Peyer's patch (tissue), 4 donors: ENCODE measurements around the gene PPP1R26. TPM values are rescaled to one million over a fixed set of nuclear protein-coding genes. Genes with fewer than 3 reads are reported as not detected.

ENCODE experiments used
- DNase-seq, 3 donors: peaks; one replicate each; pipeline ENCODE4 v3.0.0-alpha.2; 2017 to 2019
- H3K27ac ChIP-seq, 4 donors: fragments of 200-600 bp; sonication (generic); one replicate each; pipeline ENCODE4 v1.5.1; 2016 to 2019
- H3K27me3 ChIP-seq, 2 donors: fragments of 200-600 bp; sonication (generic); one replicate each; pipeline ENCODE4 v1.5.1; 2019
- H3K36me3 ChIP-seq, 3 donors: fragments of 200-600 bp; sonication (generic); one replicate each; pipeline ENCODE4 v1.5.1; 2016 to 2019
- H3K4me1 ChIP-seq, 4 donors: fragments of 200-600 bp; sonication (generic); one replicate each; pipeline ENCODE4 v1.5.1; 2016 to 2019
- H3K4me3 ChIP-seq, 4 donors: fragments of 200-600 bp; sonication (generic); 1 replicate in 3 of 4; 2 replicates in 1 of 4; pipeline ENCODE4 v1.5.1; 2016 to 2019; ENCODE audit warnings: mild to moderate bottlenecking in 1 of 4
- H3K9me3 ChIP-seq, 4 donors: fragments of 200-600 bp; sonication (generic); one replicate each; pipeline ENCODE4 v1.5.1; 2016 to 2019; ENCODE audit warnings: mild to moderate bottlenecking in 1 of 4
- CTCF ChIP-seq, 6 experiments: fragments of 450-650 bp in 4 of 6; fragments of 200-600 bp in 2 of 6; sonication (generic) in 1 of 6; IDR thresholded peaks; one replicate each; pipeline ENCODE4 v1.5.1; 2017 to 2019; ENCODE audit warnings: antibody characterized with exemption in 6 of 6, mild to moderate bottlenecking in 3 of 6, moderate library complexity in 1 of 6
- POLR2A ChIP-seq, 2 donors: fragments of 450-650 bp; IDR thresholded peaks; one replicate each; pipeline ENCODE4 v1.5.1; 2017; ENCODE audit warnings: antibody characterized with exemption in 2 of 2, mild to moderate bottlenecking in 2 of 2, moderate library complexity in 2 of 2
- total RNA-seq, 4 donors: library from RNA; depleted of rRNA; stranded (reverse); fragments of >200 nt; gene quantifications; one replicate each; pipeline ENCODE4 v1.1.0, GENCODE V29; 2016

Gene PPP1R26
- total RNA-seq, 4 donors from 2014 or later = 12.4 to 34.0 (median 18.7) TPM

- Histone ChIP-seq H3K9me3 (no peaks in the 10 kb centered on the region), H3K27me3 (no peaks in the 10 kb centered on the region), H3K4me1 (no peaks in the 10 kb centered on the region), H3K36me3 (peaks cover 0 to 29% (median 0%) of the 10 kb centered on the region in 3 donors), H3K4me3 (no peak overlapping the region), H3K27ac (no peak overlapping the region)
- no peak for TF ChIP-seq CTCF (IDR thresholded peaks at IDR 0.05)
- TF ChIP-seq POLR2A (IDR thresholded peaks at IDR 0.05) = no peak
- DNase-seq = peak in 1 of 3 donors; percentile 25
Measured at GRCh38 chr9:135489188-135489906, 9.8 kb downstream of the PPP1R26 start.

- no peak overlapping the region for H3K27ac ChIP-seq
- no peak overlapping the region for H3K4me3 ChIP-seq
- H3K36me3 ChIP-seq = peaks cover 0 to 20% (median 0%) of the 10 kb centered on the region in 3 donors
- TF ChIP-seq CTCF (IDR thresholded peaks at IDR 0.05) (no peak), POLR2A (IDR thresholded peaks at IDR 0.05) (no peak)
- DNase-seq = peak in 1 of 3 donors; percentile 28
- H3K4me1 ChIP-seq = no peaks in the 10 kb centered on the region
- H3K27me3 ChIP-seq = no peaks in the 10 kb centered on the region
- no peaks in the 10 kb centered on the region for H3K9me3 ChIP-seq
Measured at GRCh38 chr9:135490166-135490870, 10.7 kb downstream of the PPP1R26 start.

GRCh38 chr9:135490980-135491464 is 11.4 kb downstream of the PPP1R26 start:
- Histone ChIP-seq H3K27me3 (no peaks in the 10 kb centered on the region), H3K4me3 (no peak overlapping the region), H3K36me3 (peaks cover 0 to 13% (median 0%) of the 10 kb centered on the region in 3 donors), H3K9me3 (no peaks in the 10 kb centered on the region), H3K4me1 (no peaks in the 10 kb centered on the region), H3K27ac (no peak overlapping the region)
- peak in 1 of 3 donors; percentile 42 for DNase-seq
- no peak for TF ChIP-seq CTCF (IDR thresholded peaks at IDR 0.05)

GRCh38 chr9:135491764-135492163 is 12.2 kb downstream of the PPP1R26 start:
- TF ChIP-seq CTCF (IDR thresholded peaks at IDR 0.05) (no peak), POLR2A (IDR thresholded peaks at IDR 0.05) (no peak)
- DNase-seq = no peak
- H3K27ac ChIP-seq = no peak overlapping the region

GRCh38 chr9:135492886-135493669 is 13.5 kb downstream of the PPP1R26 start:
- Histone ChIP-seq H3K9me3 (no peaks in the 10 kb centered on the region), H3K4me3 (no peak overlapping the region), H3K27ac (no peak overlapping the region), H3K27me3 (no peaks in the 10 kb centered on the region), H3K4me1 (no peaks in the 10 kb centered on the region), H3K36me3 (no peaks in the 10 kb centered on the region)
- no peak for TF ChIP-seq CTCF (IDR thresholded peaks at IDR 0.05)
- no peak for TF ChIP-seq POLR2A (IDR thresholded peaks at IDR 0.05)
- peak in 1 of 3 donors; percentile 19 for DNase-seq

More at GRCh38 chr9:135491764-135492163, 12.2 kb downstream of the PPP1R26 start:
- no peaks in the 10 kb centered on the region for H3K9me3 ChIP-seq
- H3K36me3 ChIP-seq = peaks cover 0 to 7% (median 0%) of the 10 kb centered on the region in 3 donors
- no peak overlapping the region for H3K4me3 ChIP-seq
- no peaks in the 10 kb centered on the region for H3K27me3 ChIP-seq
- H3K4me1 ChIP-seq = no peaks in the 10 kb centered on the region
